NCI-H146 treated with DMSO at 0.1 percent for 48 hours (cell line): Measurements from ENCODE around the gene EGFR.

Source experiments
- DNase-seq: peaks from one replicate; lab custom pipeline; 2025; ENCODE audit not compliant: unreplicated experiment; lab: John Stamatoyannopoulos, UW

The EGFR gene

GRCh38 chr7:55006499-55006898 is 12.3 kb upstream of the EGFR start:
- no peak for DNase-seq

GRCh38 chr7:55013851-55014250 is 5.0 kb upstream of the EGFR start:
- DNase-seq, result no peak

GRCh38 chr7:55016061-55016745 is 2.6 kb upstream of the EGFR start:
- DNase-seq, result no peak

- no peak for DNase-seq
These were observed 2.1 kb upstream of the EGFR start for GRCh38 chr7:55016746-55017090.

- DNase-seq, result no peak
These were observed 976 bp upstream of the EGFR start for GRCh38 chr7:55017841-55018240.

GRCh38 chr7:55019191-55019690 is 424 bp downstream of the EGFR start:
- no peak for DNase-seq

GRCh38 chr7:55019691-55020465 is 1.1 kb downstream of the EGFR start:
- no peak for DNase-seq

- no peak for DNase-seq
These were observed 1.7 kb downstream of the EGFR start for GRCh38 chr7:55020466-55020871.

GRCh38 chr7:55021053-55021452 is 2.2 kb downstream of the EGFR start:
- DNase-seq, result no peak

- DNase-seq, result no peak
These were observed 3.5 kb downstream of the EGFR start for GRCh38 chr7:55022002-55022985.

GRCh38 chr7:55023841-55024505 is 5.2 kb downstream of the EGFR start:
- no peak for DNase-seq

- no peak for DNase-seq
These were observed 6.0 kb downstream of the EGFR start for GRCh38 chr7:55024776-55025175.

- DNase-seq, result no peak
These were observed 7.4 kb downstream of the EGFR start for GRCh38 chr7:55026086-55026790.

- DNase-seq, result no peak
These were observed 8.2 kb downstream of the EGFR start for GRCh38 chr7:55026867-55027490.

- DNase-seq, result no peak
These were observed 9.2 kb downstream of the EGFR start for GRCh38 chr7:55028011-55028410.

- DNase-seq, result no peak
These were observed 11.5 kb downstream of the EGFR start for GRCh38 chr7:55030314-55030713.

GRCh38 chr7:55031075-55031474 is 12.3 kb downstream of the EGFR start:
- no peak for DNase-seq

- no peak for DNase-seq
These were observed 13.4 kb downstream of the EGFR start for GRCh38 chr7:55032069-55032699.

GRCh38 chr7:55033236-55033846 is 14.5 kb downstream of the EGFR start:
- no peak for DNase-seq
